HEK293 (cell line): Measurements from ENCODE around the gene HOXA11.

Experiments used
- CTCF ChIA-PET: fragments of 350-600 bp; formaldehyde crosslinking; extraction: SDS; loops from one replicate; lab custom pipeline; 2021; ENCODE audit warnings: antibody characterized with exemption; lab: Yijun Ruan, JAX
- POLR2A ChIA-PET: fragments of 300-600 bp; formaldehyde crosslinking; extraction: SDS; loops from one replicate; lab custom pipeline; 2020; ENCODE audit warnings: antibody characterized with exemption, inconsistent platforms; lab: Yijun Ruan, JAX
- H3K27ac ChIP-seq: fragments of 200-500 bp; sonication (Bioruptor generic); 2 replicates; pipeline ENCODE4 v1.5.1; 2014; ENCODE audit warnings: low read depth, low read length, control low read depth, inconsistent platforms; ENCODE audit errors: extremely low read depth
- H3K36me3 ChIP-seq, 2 experiments: fragments of 200-500 bp in 1 of 2; sonication (Bioruptor generic) in 1 of 2; 1 replicate in 1 of 2; 2 replicates in 1 of 2; pipeline ENCODE4 v1.5.1; 2014 to 2017; ENCODE audit warnings: inconsistent platforms in 2 of 2, low read length in 2 of 2; ENCODE audit not compliant: control insufficient read depth in 2 of 2, insufficient read depth in 1 of 2
- H3K4me1 ChIP-seq: fragments of 200-500 bp; sonication (Bioruptor generic); 2 replicates; pipeline ENCODE4 v1.5.1; 2014; ENCODE audit warnings: mild to moderate bottlenecking, low read length, inconsistent platforms; ENCODE audit not compliant: control insufficient read depth, insufficient read depth
- H3K4me3 ChIP-seq: 2 replicates; pipeline ENCODE4 v1.5.1; 2011; ENCODE audit warnings: low read depth, mild to moderate bottlenecking, control low read depth, low read length, moderate library complexity
- H3K9me3 ChIP-seq: fragments of 200-500 bp; sonication (Bioruptor generic); 2 replicates; pipeline ENCODE4 v1.5.1; 2014; ENCODE audit warnings: low read depth, low read length, inconsistent platforms; ENCODE audit not compliant: control insufficient read depth, insufficient read depth
- BCL11A ChIP-seq: fragments of 450-650 bp; formaldehyde crosslinking; IDR thresholded peaks from 2 replicates; pipeline ENCODE4 v1.5.1; 2016; ENCODE audit warnings: low read depth, missing biosample characterization, missing genetic modification characterization
- CTCF ChIP-seq: fragments of 450-650 bp; formaldehyde crosslinking; IDR thresholded peaks from 2 replicates; pipeline ENCODE4 v1.5.1; 2016; ENCODE audit warnings: missing biosample characterization, missing genetic modification characterization
- EGR2 ChIP-seq: fragments of 450-650 bp; formaldehyde crosslinking; IDR thresholded peaks from 2 replicates; pipeline ENCODE4 v1.5.1; 2016; ENCODE audit warnings: low read depth, missing biosample characterization, missing genetic modification characterization
- FEZF1 ChIP-seq: fragments of 450-650 bp; formaldehyde crosslinking; IDR thresholded peaks from 2 replicates; pipeline ENCODE4 v1.5.1; 2016; ENCODE audit warnings: missing biosample characterization, missing genetic modification characterization
- GFI1B ChIP-seq: fragments of 450-650 bp; formaldehyde crosslinking; IDR thresholded peaks from 2 replicates; pipeline ENCODE4 v1.5.1; 2016; ENCODE audit warnings: missing biosample characterization, missing genetic modification characterization
- GLI2 ChIP-seq: fragments of 450-650 bp; formaldehyde crosslinking; IDR thresholded peaks from 2 replicates; pipeline ENCODE4; 2017; ENCODE audit warnings: missing biosample characterization, missing genetic modification characterization, low read depth, borderline replicate concordance
- IKZF3 ChIP-seq: fragments of 450-650 bp; IDR thresholded peaks from 2 replicates; pipeline ENCODE4 v1.5.0; 2018; ENCODE audit warnings: missing biosample characterization, mild to moderate bottlenecking, missing genetic modification characterization, moderate library complexity
- KLF10 ChIP-seq: fragments of 450-650 bp; IDR thresholded peaks from 2 replicates; pipeline ENCODE4 v1.5.1; 2018; ENCODE audit warnings: missing biosample characterization, mild to moderate bottlenecking, missing genetic modification characterization
- KLF8 ChIP-seq: fragments of 450-650 bp; formaldehyde crosslinking; IDR thresholded peaks from 2 replicates; pipeline ENCODE4 v1.5.1; 2016; ENCODE audit warnings: missing biosample characterization, missing genetic modification characterization
- PRDM1 ChIP-seq: fragments of 450-650 bp; formaldehyde crosslinking; IDR thresholded peaks from 2 replicates; pipeline ENCODE4; 2016; ENCODE audit warnings: missing biosample characterization, missing genetic modification characterization
- PRDM10 ChIP-seq: fragments of 450-650 bp; formaldehyde crosslinking; IDR thresholded peaks from 2 replicates; pipeline ENCODE4 v1.5.1; 2016; ENCODE audit warnings: missing biosample characterization, missing genetic modification characterization
- SCRT2 ChIP-seq: fragments of 450-650 bp; formaldehyde crosslinking; IDR thresholded peaks from 2 replicates; pipeline ENCODE4 v1.5.1; 2016; ENCODE audit warnings: missing biosample characterization, missing genetic modification characterization
- WT1 ChIP-seq: fragments of 450-650 bp; formaldehyde crosslinking; IDR thresholded peaks from 2 replicates; pipeline ENCODE4 v1.5.1; 2016; ENCODE audit warnings: missing biosample characterization, missing genetic modification characterization
- YY1 ChIP-seq: fragments of 450-650 bp; formaldehyde crosslinking; IDR thresholded peaks from 2 replicates; pipeline ENCODE4 v1.5.1; 2018; ENCODE audit warnings: missing biosample characterization, missing genetic modification characterization
- ZBTB26 ChIP-seq: fragments of 450-650 bp; formaldehyde crosslinking; optimal IDR thresholded peaks from 2 replicates; pipeline ENCODE3; 2016; ENCODE audit warnings: missing biosample characterization, mild to moderate bottlenecking, missing genetic modification characterization
- ZBTB8A ChIP-seq: fragments of 450-650 bp; formaldehyde crosslinking; IDR thresholded peaks from 2 replicates; pipeline ENCODE4 v1.5.1; 2016; ENCODE audit warnings: missing biosample characterization, missing genetic modification characterization
- ZEB2 ChIP-seq: fragments of 450-650 bp; formaldehyde crosslinking; IDR thresholded peaks from 2 replicates; pipeline ENCODE4 v1.5.1; 2016; ENCODE audit warnings: missing biosample characterization, missing genetic modification characterization
- ZNF133 ChIP-seq: fragments of 450-650 bp; formaldehyde crosslinking; IDR thresholded peaks from 2 replicates; pipeline ENCODE4 v1.5.1; 2016; ENCODE audit warnings: missing biosample characterization, missing genetic modification characterization
- ZNF2 ChIP-seq: fragments of 450-650 bp; formaldehyde crosslinking; IDR thresholded peaks from 2 replicates; pipeline ENCODE4 v1.5.1; 2016; ENCODE audit warnings: missing biosample characterization, missing genetic modification characterization
- ZNF423 ChIP-seq: fragments of 450-650 bp; formaldehyde crosslinking; IDR thresholded peaks from 2 replicates; pipeline ENCODE4 v1.5.1; 2016; ENCODE audit warnings: missing biosample characterization, missing genetic modification characterization
- ZNF621 ChIP-seq: fragments of 450-650 bp; formaldehyde crosslinking; IDR thresholded peaks from 2 replicates; pipeline ENCODE4 v1.5.1; 2017; ENCODE audit warnings: missing biosample characterization, missing genetic modification characterization
- ZNF623 ChIP-seq: fragments of 450-650 bp; formaldehyde crosslinking; IDR thresholded peaks from 2 replicates; pipeline ENCODE4 v1.5.1; 2016; ENCODE audit warnings: missing biosample characterization, missing genetic modification characterization
- ZNF776 ChIP-seq: fragments of 450-650 bp; formaldehyde crosslinking; IDR thresholded peaks from 2 replicates; pipeline ENCODE4 v1.5.0; 2017; ENCODE audit warnings: missing biosample characterization, missing genetic modification characterization, borderline replicate concordance
- ZNF777 ChIP-seq: fragments of 450-650 bp; formaldehyde crosslinking; IDR thresholded peaks from 2 replicates; pipeline ENCODE4 v1.5.1; 2017; ENCODE audit warnings: missing biosample characterization, missing genetic modification characterization, borderline replicate concordance
- ZSCAN18 ChIP-seq: fragments of 450-650 bp; formaldehyde crosslinking; IDR thresholded peaks from 2 replicates; pipeline ENCODE4 v1.5.1; 2016; ENCODE audit warnings: missing biosample characterization, missing genetic modification characterization
- ZSCAN30 ChIP-seq: fragments of 450-650 bp; IDR thresholded peaks from 2 replicates; pipeline ENCODE4 v1.5.1; 2018; ENCODE audit warnings: missing biosample characterization, mild to moderate bottlenecking, missing genetic modification characterization, moderate library complexity
- ZXDB ChIP-seq: fragments of 450-650 bp; formaldehyde crosslinking; IDR thresholded peaks from 2 replicates; pipeline ENCODE4 v1.5.1; 2016; ENCODE audit warnings: missing biosample characterization, missing genetic modification characterization
- TF ChIP-seq, protein P1 (sequence below): fragments of 450-650 bp; formaldehyde crosslinking; IDR thresholded peaks from 2 replicates; pipeline ENCODE4 v1.5.1; 2016; ENCODE audit warnings: missing biosample characterization, missing genetic modification characterization

The HOXA11 gene

DNA sequence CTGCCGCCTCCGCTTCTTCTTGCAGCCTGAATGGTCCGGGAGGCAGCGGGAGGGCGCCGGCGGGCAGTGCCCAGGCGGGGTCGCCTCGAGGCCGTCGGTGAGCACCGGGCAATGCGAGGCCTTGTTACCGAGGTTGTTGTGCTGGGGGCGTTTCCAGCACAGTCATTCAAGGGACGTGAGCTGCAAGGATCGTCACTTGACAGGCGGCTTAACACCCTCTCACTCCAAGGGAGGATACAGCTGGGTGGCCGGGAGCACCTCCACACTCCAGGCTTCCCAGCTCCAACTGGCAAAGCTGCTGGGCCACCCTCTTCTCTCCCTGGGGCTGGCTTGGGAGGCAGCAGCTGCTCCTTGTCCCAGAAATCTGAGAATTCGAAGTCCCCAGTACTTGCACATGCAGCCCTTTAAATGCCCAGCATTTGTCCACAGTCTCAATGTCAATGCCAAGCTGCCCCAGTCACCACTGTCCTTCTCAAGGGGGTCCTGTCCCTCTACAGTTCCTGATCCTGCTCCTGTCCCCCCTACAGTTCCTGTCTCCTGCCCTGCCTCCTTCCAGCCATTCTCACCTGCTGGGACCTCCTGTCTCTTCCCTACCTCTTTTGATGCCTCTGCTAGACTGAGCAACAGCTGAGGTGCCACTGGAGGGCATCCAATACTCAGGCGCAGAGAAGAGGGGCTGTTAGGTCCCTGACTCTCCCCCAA is 4.4 kb upstream of the HOXA11 start:
- Histone ChIP-seq H3K36me3 (peaks cover 7 to 19% of the 10 kb centered on the region in 2 experiments; a peak in 2 of 3 replicates), H3K4me1 (peaks cover 23% of the 10 kb centered on the region), H3K27ac (no peak overlapping the region), H3K9me3 (no peaks in the 10 kb centered on the region), H3K4me3 (no peak overlapping the region)
- ChIA-PET POLR2A (interaction anchor here (1.6 to 2.3 kb wide), 2 partner anchors 9 to 10 kb away, joined by 8 read pairs; partner anchors contain the start of gene HOXA13), CTCF (interaction anchor here (0.6 to 1.2 kb wide), 4 partner anchors 10 to 534 kb away, joined by 3 read pairs; no protein-coding TSS in a partner anchor)
- TF ChIP-seq CTCF (tag by site-specific recombination) (peak; percentile 37; the same call in 1 of the 2 replicates), ZNF2 (tag by site-specific recombination) (peak; percentile 32; the same call in 1 of the 2 replicates), FEZF1 (tag by site-specific recombination) (peak; percentile 12; the same call in 1 of the 2 replicates), ZNF621 (no peak), ZNF423 (tag by site-specific recombination) (peak; percentile 56; the same call in 1 of the 2 replicates), GLI2 (no peak), GFI1B (tag by site-specific recombination) (0 out of 2 replicates have a peak, but pooled peaks have one; percentile 6), WT1 (tag by site-specific recombination) (peak; percentile 55), ZSCAN18 (no peak), KLF8 (tag by site-specific recombination) (no peak; the same call in 1 of the 2 replicates), ZNF133 (tag by site-specific recombination) (no peak), SCRT2 (tag by site-specific recombination) (peak; percentile 45; the same call in 1 of the 2 replicates), ZNF776 (tag by site-specific recombination) (no peak), EGR2 (tag by site-specific recombination) (0 out of 2 replicates have a peak, but pooled peaks have one; percentile 16), KLF10 (tag by site-specific recombination) (no peak), YY1 (tag by site-specific recombination) (no peak), ZNF777 (tag by site-specific recombination) (no peak), PRDM1 (no peak), PRDM10 (tag by site-specific recombination) (no peak), ZXDB (tag by site-specific recombination) (0 out of 2 replicates have a peak, but pooled peaks have one; percentile 13), ZBTB8A (peak; percentile 41), IKZF3 (peak; percentile 55), ZBTB26 (peak; percentile 21), BCL11A (tag by site-specific recombination) (no peak), ZSCAN30 (tag by site-specific recombination) (0 out of 2 replicates have a peak, but pooled peaks have one; percentile 17), ZNF623 (no peak), ZEB2 (tag by site-specific recombination) (no peak)
- TF ChIP-seq, protein P1, sequence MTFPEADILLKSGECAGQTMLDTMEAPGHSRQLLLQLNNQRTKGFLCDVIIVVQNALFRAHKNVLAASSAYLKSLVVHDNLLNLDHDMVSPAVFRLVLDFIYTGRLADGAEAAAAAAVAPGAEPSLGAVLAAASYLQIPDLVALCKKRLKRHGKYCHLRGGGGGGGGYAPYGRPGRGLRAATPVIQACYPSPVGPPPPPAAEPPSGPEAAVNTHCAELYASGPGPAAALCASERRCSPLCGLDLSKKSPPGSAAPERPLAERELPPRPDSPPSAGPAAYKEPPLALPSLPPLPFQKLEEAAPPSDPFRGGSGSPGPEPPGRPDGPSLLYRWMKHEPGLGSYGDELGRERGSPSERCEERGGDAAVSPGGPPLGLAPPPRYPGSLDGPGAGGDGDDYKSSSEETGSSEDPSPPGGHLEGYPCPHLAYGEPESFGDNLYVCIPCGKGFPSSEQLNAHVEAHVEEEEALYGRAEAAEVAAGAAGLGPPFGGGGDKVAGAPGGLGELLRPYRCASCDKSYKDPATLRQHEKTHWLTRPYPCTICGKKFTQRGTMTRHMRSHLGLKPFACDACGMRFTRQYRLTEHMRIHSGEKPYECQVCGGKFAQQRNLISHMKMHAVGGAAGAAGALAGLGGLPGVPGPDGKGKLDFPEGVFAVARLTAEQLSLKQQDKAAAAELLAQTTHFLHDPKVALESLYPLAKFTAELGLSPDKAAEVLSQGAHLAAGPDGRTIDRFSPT (tag by site-specific recombination), result peak; percentile 51; the same call in 1 of the 2 replicates
